Measurements from ENCODE around the gene ENTHD1. TPM values are rescaled to one million over a fixed set of nuclear protein-coding genes. Genes with fewer than 3 reads are reported as not detected.

ENTHD1 gene, protein sequence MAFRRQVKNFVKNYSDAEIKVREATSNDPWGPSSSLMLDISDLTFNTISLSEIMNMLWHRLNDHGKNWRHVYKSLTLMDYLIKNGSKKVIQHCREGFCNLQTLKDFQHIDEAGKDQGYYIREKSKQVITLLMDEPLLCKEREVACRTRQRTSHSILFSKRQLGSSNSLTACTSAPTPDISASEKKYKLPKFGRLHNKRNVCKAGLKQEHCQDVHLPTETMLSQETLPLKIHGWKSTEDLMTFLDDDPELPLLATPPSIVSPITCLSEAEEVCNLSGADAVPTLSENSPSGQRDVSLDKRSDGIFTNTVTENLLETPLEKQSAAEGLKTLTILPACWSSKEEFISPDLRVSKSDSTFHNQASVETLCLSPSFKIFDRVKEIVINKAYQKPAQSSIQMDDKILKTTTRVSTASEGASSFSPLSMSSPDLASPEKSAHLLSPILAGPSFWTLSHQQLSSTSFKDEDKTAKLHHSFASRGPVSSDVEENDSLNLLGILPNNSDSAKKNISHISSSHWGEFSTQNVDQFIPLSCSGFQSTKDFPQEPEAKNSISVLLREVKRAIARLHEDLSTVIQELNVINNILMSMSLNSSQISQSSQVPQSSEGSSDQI
- total RNA-seq (2021; fragmentation: NEBNext Ultra II Directional; extraction: Animal tissue kit (Norgen Biotek cat#: 25700)) = not detected in 2 replicates
- not detected in 2 replicates for polyA plus RNA-seq (2011; rRNA removed)
- not detected for polyA plus RNA-seq (2011; cell fraction: cytosol; rRNA removed)
- polyA plus RNA-seq (2011; cell fraction: nucleus; rRNA removed) = not detected
- not detected in 4 replicates for polyA plus RNA-seq (2012, experiment 1 of 2)
- not detected for polyA plus RNA-seq (2012, experiment 2 of 2)
- not detected for polyA plus RNA-seq (2013, experiment 1 of 2)
- polyA plus RNA-seq (2013, experiment 2 of 2) = not detected
- not detected in 2 replicates for polyA minus RNA-seq (2011; rRNA and poly(A)+ RNA removed)
- not detected for polyA minus RNA-seq (2011; cell fraction: cytosol; rRNA and poly(A)+ RNA removed)
- polyA minus RNA-seq (2011; cell fraction: nucleus; rRNA and poly(A)+ RNA removed) = not detected
- long read RNA-seq, experiment 1 = 0 reads
- long read RNA-seq, experiment 2 = 0 reads

DNA sequence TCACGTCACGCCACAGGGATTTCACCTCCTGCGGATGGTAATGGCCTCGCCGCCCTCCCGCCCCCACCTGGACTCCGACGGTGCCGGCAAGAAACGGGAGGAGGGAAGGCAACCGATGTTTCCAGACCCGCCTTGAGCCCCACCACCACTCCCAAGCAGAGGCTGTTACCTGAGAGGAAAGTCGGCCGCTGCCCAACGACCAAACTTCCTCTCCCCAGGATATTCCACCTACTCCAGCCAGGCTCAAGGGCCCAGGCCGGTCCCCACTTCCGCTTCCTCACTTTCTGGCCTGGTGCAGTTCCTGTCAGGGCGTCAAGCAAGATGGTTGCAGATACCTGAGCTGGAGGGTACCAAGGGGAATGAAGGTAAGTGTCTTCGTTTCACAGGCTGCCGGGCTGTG, at the start of gene ENTHD1:
TSS of gene ENTHD1 (minus strand) at position 235 of the 400 bp plus-strand sequence. CDS start 6,012 bp downstream, outside the sequence.
- H3K4me1 ChIP-seq (replicated peaks in 1 of 4; ENCODE audit: control insufficient read depth in 3 of 4, insufficient read depth in 4 of 4, low read length in 3 of 4) = peaks cover 0 to 5% (median 0%) of the 10 kb centered on the region in 4 experiments; a peak in 1 of 7 replicates
- peak within 1 kb of the TSS; percentile 45; the same call in 1 of the 2 replicates for H4K8ac ChIP-seq (ENCODE audit: extremely low read depth, insufficient read depth, low read length)
- ChIA-PET CTCF (ENCODE audit: partially characterized antibody) (interaction anchor here (0.6 to 1.3 kb wide), 4 partner anchors 42 to 356 kb away, joined by 3 read pairs; no protein-coding TSS in a partner anchor), POLR2A (ENCODE audit: partially characterized antibody) (no interaction called here)
- no peaks in the 10 kb centered on the region for H4K20me1 ChIP-seq (replicated peaks in 1 of 2; ENCODE audit: control insufficient read depth in 1 of 2, insufficient read depth in 2 of 2, low read length in 2 of 2)
- H2BK120ac ChIP-seq (replicated peaks; ENCODE audit: low read depth, low read length) = no peak within 1 kb of the TSS
- H3K36me3 ChIP-seq (ENCODE audit: control insufficient read depth in 2 of 4, insufficient read depth in 4 of 4, low read length in 3 of 4) = no peaks in the 10 kb centered on the region
- TF ChIP-seq GABPA (IDR thresholded peaks at IDR 0.05; ENCODE audit: borderline replicate concordance, insufficient read depth, low read length) (no peak), JUN (IDR thresholded peaks at IDR 0.05; ENCODE audit: low read depth, low read length) (no peak)
- H4K5ac ChIP-seq (ENCODE audit: insufficient read length, low read depth, low read length) = no peak within 1 kb of the TSS
- DNase-seq (ENCODE audit: low read depth in 1 of 2, low spot score in 2 of 2) = no peak
- H3K79me1 ChIP-seq (ENCODE audit: low read depth, low read length) = no peaks in the 10 kb centered on the region
- H2BK15ac ChIP-seq (ENCODE audit: low read length) = no peak within 1 kb of the TSS
- no peak within 1 kb of the TSS for H3K23ac ChIP-seq (ENCODE audit: insufficient read length)
- H3K14ac ChIP-seq (ENCODE audit: insufficient read length) = no peak within 1 kb of the TSS
- no peaks in the 10 kb centered on the region for H3K79me2 ChIP-seq (ENCODE audit: control insufficient read depth in 1 of 2, insufficient read depth in 2 of 2, low read length in 2 of 2)
- H2BK20ac ChIP-seq (ENCODE audit: low read length) = no peak within 1 kb of the TSS
- H2AFZ ChIP-seq (ENCODE audit: low read length) = peak within 1 kb of the TSS; percentile 48; the same call in 1 of the 2 replicates
- no peak within 1 kb of the TSS for H3K56ac ChIP-seq (replicated peaks; ENCODE audit: insufficient read length, low read depth, low read length)
- H2BK5ac ChIP-seq (ENCODE audit: low read depth, low read length) = no peak within 1 kb of the TSS
- H2AK5ac ChIP-seq (ENCODE audit: low read depth, low read length) = no peak within 1 kb of the TSS
- WGBS, 2 experiments (ENCODE audit: extremely low coverage in 1 of 2, insufficient coverage in 1 of 2, insufficient read length in 1 of 2, insufficient replicate concordance in 2 of 2, low coverage in 1 of 2, low lambda C conversion rate in 2 of 2, missing lambda C conversion rate in 1 of 2) = 88% methylated on average over 14 of the region's 20 CpGs; no CpG with 5 or more reads in 1 of the 2 experiments
- H3K9me3 ChIP-seq (ENCODE audit: insufficient read depth in 2 of 2, low read depth in 1 of 2, low read length in 1 of 2) = no peaks in the 10 kb centered on the region
- H3K4me2 ChIP-seq (ENCODE audit: insufficient read depth in 1 of 2, low read depth in 2 of 2, low read length in 2 of 2) = no peak within 1 kb of the TSS
- H3K4ac ChIP-seq (replicated peaks; ENCODE audit: insufficient read length, low read depth, low read length) = no peak within 1 kb of the TSS
- H3K27me3 ChIP-seq (replicated peaks in 1 of 4; ENCODE audit: control insufficient read depth in 3 of 4, extremely low read depth in 1 of 4, insufficient read depth in 3 of 4, low read length in 3 of 4) = no peaks in the 10 kb centered on the region
- H2BK12ac ChIP-seq (ENCODE audit: low read depth, low read length) = no peak within 1 kb of the TSS
- no peaks in the 10 kb centered on the region for H3K23me2 ChIP-seq (ENCODE audit: low read depth, low read length)
- H3K9ac ChIP-seq (replicated peaks in 1 of 4; ENCODE audit: extremely low read depth in 1 of 4, low read depth in 3 of 4, low read length in 3 of 4) = no peak within 1 kb of the TSS
- no peak within 1 kb of the TSS for H3K4me3 ChIP-seq (ENCODE audit: extremely low read depth in 1 of 4, insufficient read depth in 2 of 4, low read depth in 3 of 4, low read length in 4 of 4)
- no peak for FAIRE-seq
- no peak within 1 kb of the TSS for H3K18ac ChIP-seq (ENCODE audit: extremely low read depth, low read length)
- no peak within 1 kb of the TSS for H3K27ac ChIP-seq (ENCODE audit: low read depth, low read length)
- H4K91ac ChIP-seq (replicated peaks; ENCODE audit: insufficient read length, low read length) = no peak within 1 kb of the TSS

All from H1 (cell line).